ENCODE data around the gene B3GNT2. TPM values are rescaled to one million over a fixed set of nuclear protein-coding genes. Genes with fewer than 3 reads are reported as not detected.

B3GNT2 gene
- total RNA-seq, 1 donor from 2014 or later, result 29.0 TPM

GRCh38 chr2:62163834-62164233, 32.1 kb upstream of the B3GNT2 start:
- intact Hi-C loops (cut with micrococcal nuclease), result no loop called here
- H3K27me3 Mint-ChIP-seq (ENCODE audit: low read depth), result no peaks in the 10 kb centered on the region
- no peak for DNase-seq (ENCODE audit: low spot score)
- H3K4me3 Mint-ChIP-seq (ENCODE audit: low read depth), result no peak overlapping the region
- no peak overlapping the region for H3K27ac Mint-ChIP-seq
- H3K4me1 Mint-ChIP-seq (ENCODE audit: low read depth), result peaks cover 8% of the 10 kb centered on the region
- no peaks in the 10 kb centered on the region for H3K9me3 Mint-ChIP-seq
- H3K36me3 Mint-ChIP-seq (ENCODE audit: low read depth), result no peaks in the 10 kb centered on the region

- Mint-ChIP-seq H3K27me3 (ENCODE audit: low read depth) (peaks cover 3% of the 10 kb centered on the region), H3K9me3 (no peaks in the 10 kb centered on the region), H3K27ac (no peak overlapping the region), H3K4me1 (ENCODE audit: low read depth) (no peaks in the 10 kb centered on the region), H3K36me3 (ENCODE audit: low read depth) (no peaks in the 10 kb centered on the region), H3K4me3 (ENCODE audit: low read depth) (no peak overlapping the region)
- intact Hi-C loops (cut with micrococcal nuclease), result no loop called here
- DNase-seq (ENCODE audit: low spot score), result no peak
These were observed 20.2 kb upstream of the B3GNT2 start for GRCh38 chr2:62175728-62176127.

- Mint-ChIP-seq H3K4me1 (ENCODE audit: low read depth) (no peaks in the 10 kb centered on the region), H3K4me3 (ENCODE audit: low read depth) (no peak overlapping the region), H3K27ac (no peak overlapping the region), H3K36me3 (ENCODE audit: low read depth) (no peaks in the 10 kb centered on the region), H3K27me3 (ENCODE audit: low read depth) (peaks cover 3% of the 10 kb centered on the region), H3K9me3 (no peaks in the 10 kb centered on the region)
- intact Hi-C loops (cut with micrococcal nuclease), result no loop called here
- no peak for DNase-seq (ENCODE audit: low spot score)
These were observed 19.1 kb upstream of the B3GNT2 start for GRCh38 chr2:62176801-62177200.

- Mint-ChIP-seq H3K27me3 (ENCODE audit: low read depth) (peaks cover 4% of the 10 kb centered on the region), H3K4me3 (ENCODE audit: low read depth) (no peak overlapping the region), H3K36me3 (ENCODE audit: low read depth) (no peaks in the 10 kb centered on the region), H3K4me1 (ENCODE audit: low read depth) (no peaks in the 10 kb centered on the region), H3K9me3 (no peaks in the 10 kb centered on the region), H3K27ac (no peak overlapping the region)
- DNase-seq (ENCODE audit: low spot score), result no peak
- intact Hi-C loops (cut with micrococcal nuclease), result no loop called here
These were observed 18.4 kb upstream of the B3GNT2 start for GRCh38 chr2:62177392-62178049.

- intact Hi-C loops (cut with micrococcal nuclease), result no loop called here
- Mint-ChIP-seq H3K9me3 (no peaks in the 10 kb centered on the region), H3K4me3 (ENCODE audit: low read depth) (no peak overlapping the region), H3K27me3 (ENCODE audit: low read depth) (peaks cover 3% of the 10 kb centered on the region), H3K4me1 (ENCODE audit: low read depth) (no peaks in the 10 kb centered on the region), H3K27ac (no peak overlapping the region), H3K36me3 (ENCODE audit: low read depth) (no peaks in the 10 kb centered on the region)
- no peak for DNase-seq (ENCODE audit: low spot score)
These were observed 17.1 kb upstream of the B3GNT2 start for GRCh38 chr2:62178741-62179271.

- Mint-ChIP-seq H3K9me3 (no peaks in the 10 kb centered on the region), H3K4me1 (ENCODE audit: low read depth) (no peaks in the 10 kb centered on the region), H3K36me3 (ENCODE audit: low read depth) (no peaks in the 10 kb centered on the region), H3K4me3 (ENCODE audit: low read depth) (no peak overlapping the region), H3K27ac (no peak overlapping the region), H3K27me3 (ENCODE audit: low read depth) (peaks cover 3% of the 10 kb centered on the region)
- intact Hi-C loops (cut with micrococcal nuclease), result no loop called here
- no peak for DNase-seq (ENCODE audit: low spot score)
These were observed 14.9 kb upstream of the B3GNT2 start for GRCh38 chr2:62180975-62181374.

- Mint-ChIP-seq H3K36me3 (ENCODE audit: low read depth) (no peaks in the 10 kb centered on the region), H3K27me3 (ENCODE audit: low read depth) (peaks cover 3% of the 10 kb centered on the region), H3K4me1 (ENCODE audit: low read depth) (no peaks in the 10 kb centered on the region), H3K9me3 (no peaks in the 10 kb centered on the region), H3K27ac (no peak overlapping the region), H3K4me3 (ENCODE audit: low read depth) (no peak overlapping the region)
- intact Hi-C loops (cut with micrococcal nuclease), result no loop called here
- no peak for DNase-seq (ENCODE audit: low spot score)
These were observed 14.1 kb upstream of the B3GNT2 start for GRCh38 chr2:62181843-62182242.

GRCh38 chr2:62184512-62185230, 11.2 kb upstream of the B3GNT2 start:
- intact Hi-C loops (cut with micrococcal nuclease), result no loop called here
- Mint-ChIP-seq H3K27ac (no peak overlapping the region), H3K4me1 (ENCODE audit: low read depth) (no peaks in the 10 kb centered on the region), H3K27me3 (ENCODE audit: low read depth) (peaks cover 11% of the 10 kb centered on the region), H3K9me3 (no peaks in the 10 kb centered on the region), H3K36me3 (ENCODE audit: low read depth) (no peaks in the 10 kb centered on the region), H3K4me3 (ENCODE audit: low read depth) (no peak overlapping the region)
- no peak for DNase-seq (ENCODE audit: low spot score)

- Mint-ChIP-seq H3K27ac (no peak overlapping the region), H3K9me3 (no peaks in the 10 kb centered on the region), H3K4me3 (ENCODE audit: low read depth) (no peak overlapping the region), H3K4me1 (ENCODE audit: low read depth) (no peaks in the 10 kb centered on the region), H3K27me3 (ENCODE audit: low read depth) (peaks cover 18% of the 10 kb centered on the region), H3K36me3 (ENCODE audit: low read depth) (no peaks in the 10 kb centered on the region)
- DNase-seq (ENCODE audit: low spot score), result no peak
- intact Hi-C loops (cut with micrococcal nuclease), result no loop called here
These were observed 10.3 kb upstream of the B3GNT2 start for GRCh38 chr2:62185475-62186155.

GRCh38 chr2:62186156-62186905, 9.6 kb upstream of the B3GNT2 start:
- Mint-ChIP-seq H3K27me3 (ENCODE audit: low read depth) (peaks cover 24% of the 10 kb centered on the region), H3K27ac (no peak overlapping the region), H3K36me3 (ENCODE audit: low read depth) (no peaks in the 10 kb centered on the region), H3K4me3 (ENCODE audit: low read depth) (no peak overlapping the region), H3K4me1 (ENCODE audit: low read depth) (no peaks in the 10 kb centered on the region), H3K9me3 (no peaks in the 10 kb centered on the region)
- intact Hi-C loops (cut with micrococcal nuclease), result no loop called here
- DNase-seq (ENCODE audit: low spot score), result no peak

- H3K36me3 Mint-ChIP-seq (ENCODE audit: low read depth), result no peaks in the 10 kb centered on the region
These were observed 8.7 kb upstream of the B3GNT2 start for GRCh38 chr2:62187246-62187645.

GRCh38 chr2:62188416-62188815, 7.5 kb upstream of the B3GNT2 start:
- Mint-ChIP-seq H3K4me3 (ENCODE audit: low read depth) (no peak overlapping the region), H3K36me3 (ENCODE audit: low read depth) (no peaks in the 10 kb centered on the region), H3K27ac (no peak overlapping the region), H3K9me3 (no peaks in the 10 kb centered on the region), H3K27me3 (ENCODE audit: low read depth) (peaks cover 26% of the 10 kb centered on the region), H3K4me1 (ENCODE audit: low read depth) (peaks cover 3% of the 10 kb centered on the region)
- DNase-seq (ENCODE audit: low spot score), result no peak
- intact Hi-C loops (cut with micrococcal nuclease), result no loop called here

More at GRCh38 chr2:62187246-62187645, 8.7 kb upstream of the B3GNT2 start:
- Mint-ChIP-seq H3K4me3 (ENCODE audit: low read depth) (no peak overlapping the region), H3K9me3 (no peaks in the 10 kb centered on the region), H3K27me3 (ENCODE audit: low read depth) (peaks cover 22% of the 10 kb centered on the region), H3K4me1 (ENCODE audit: low read depth) (no peaks in the 10 kb centered on the region), H3K27ac (no peak overlapping the region)
- intact Hi-C loops (cut with micrococcal nuclease), result no loop called here
- no peak for DNase-seq (ENCODE audit: low spot score)

Data from activated T-helper 2 cell treated with anti-CD3 and anti-CD28 coated beads, Interferon-gamma antibody, Interleukin-2, Interleukin-4, amounts not matched to agents 10 μg/mL and 5 μg/mL and 100 μg/mL, durations not matched to agents 14 hours and 24 hours and 36 hours (primary cell).